ENCODE data around the gene MRPS34. TPM values are rescaled to one million over a fixed set of nuclear protein-coding genes. Genes with fewer than 3 reads are reported as not detected.

The MRPS34 gene
- total RNA-seq, 1 donor: 52.7 TPM

- no peak for DNase-seq (ENCODE audit: low read depth)
- TF ChIP-seq CTCF (IDR thresholded peaks at IDR 0.05; ENCODE audit: insufficient read depth, low read depth, low read length): no peak
- no peak overlapping the region for H3K4me3 ChIP-seq (ENCODE audit: low read depth, low read length)
Measured at GRCh38 chr16:1760911-1761310, 12.0 kb downstream of the MRPS34 start.

- TF ChIP-seq CTCF (IDR thresholded peaks at IDR 0.05; ENCODE audit: insufficient read depth, low read depth, low read length): no peak
- H3K4me3 ChIP-seq (ENCODE audit: low read depth, low read length): no peak overlapping the region
- no peak for DNase-seq (ENCODE audit: low read depth)
Measured at GRCh38 chr16:1759511-1759910, 13.4 kb downstream of the MRPS34 start.

GRCh38 chr16:1758923-1759322, 14.0 kb downstream of the MRPS34 start:
- no peak overlapping the region for H3K4me3 ChIP-seq (ENCODE audit: low read depth, low read length)
- TF ChIP-seq CTCF (IDR thresholded peaks at IDR 0.05; ENCODE audit: insufficient read depth, low read depth, low read length): no peak
- DNase-seq (ENCODE audit: low read depth): no peak

GRCh38 chr16:1757714-1758461, 15.0 kb downstream of the MRPS34 start:
- TF ChIP-seq CTCF (IDR thresholded peaks at IDR 0.05; ENCODE audit: insufficient read depth, low read depth, low read length): no peak
- no peak overlapping the region for H3K4me3 ChIP-seq (ENCODE audit: low read depth, low read length)

GRCh38 chr16:1754204-1754603, 18.7 kb downstream of the MRPS34 start:
- no peak for DNase-seq (ENCODE audit: low read depth)
- no peak for TF ChIP-seq CTCF (IDR thresholded peaks at IDR 0.05; ENCODE audit: insufficient read depth, low read depth, low read length)
- H3K4me3 ChIP-seq (ENCODE audit: low read depth, low read length): no peak overlapping the region

More at GRCh38 chr16:1757714-1758461, 15.0 kb downstream of the MRPS34 start:
- DNase-seq (ENCODE audit: low read depth): no peak

- no peak for TF ChIP-seq CTCF (IDR thresholded peaks at IDR 0.05; ENCODE audit: insufficient read depth, low read depth, low read length)
- DNase-seq (ENCODE audit: low read depth): no peak
Measured at GRCh38 chr16:1752853-1753252, 20.1 kb downstream of the MRPS34 start.

GRCh38 chr16:1751946-1752345, 21.0 kb downstream of the MRPS34 start:
- TF ChIP-seq CTCF (IDR thresholded peaks at IDR 0.05; ENCODE audit: insufficient read depth, low read depth, low read length): no peak
- H3K4me3 ChIP-seq (ENCODE audit: low read depth, low read length): no peak overlapping the region
- DNase-seq (ENCODE audit: low read depth): no peak

More at GRCh38 chr16:1752853-1753252, 20.1 kb downstream of the MRPS34 start:
- H3K4me3 ChIP-seq (ENCODE audit: low read depth, low read length): no peak overlapping the region

Data from fibroblast of villous mesenchyme (primary cell).